ENCODE data around the gene AMPD3.

DNA sequence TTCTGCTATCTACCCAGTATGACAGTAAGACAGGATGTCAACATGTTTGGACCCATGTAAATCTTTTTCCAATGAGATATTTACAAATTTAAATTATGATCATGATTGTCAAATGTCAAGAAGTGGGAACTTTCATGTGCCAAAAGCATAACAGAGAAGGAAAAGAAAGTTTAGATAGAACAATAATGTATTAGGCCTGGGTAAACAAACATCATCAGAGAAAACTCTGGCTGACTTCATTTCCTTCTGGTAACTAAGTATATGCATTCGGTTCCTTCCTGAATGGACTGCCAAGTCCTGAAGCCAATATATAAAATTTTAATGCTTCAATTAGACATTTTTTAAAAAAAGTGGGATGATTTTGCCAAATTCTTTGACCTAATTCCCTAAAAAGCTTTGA, 69.4 kb downstream of the AMPD3 start:
- TF ChIP-seq EZH2 (IDR thresholded peaks at IDR 0.05) (no peak), POLR2AphosphoS5 (IDR thresholded peaks at IDR 0.05; ENCODE audit: borderline replicate concordance, low read depth, low read length) (no peak), FOXP2 (optimal IDR thresholded peaks at IDR 0.05; ENCODE audit: control extremely low read depth, extremely low read length, insufficient read depth) (no peak)
